GM19452 (cell line): Measurements from ENCODE around the gene SLC10A7.
A peak's percentile ranks its signal among the peaks of the same experiment; 100 is the strongest.

Experiments used
- ATAC-seq: cut with Tn5 transposase; IDR thresholded peaks from one replicate; pipeline ENCODE4 v1.9.1; 2021; ENCODE audit not compliant: unreplicated experiment

The SLC10A7 gene

DNA sequence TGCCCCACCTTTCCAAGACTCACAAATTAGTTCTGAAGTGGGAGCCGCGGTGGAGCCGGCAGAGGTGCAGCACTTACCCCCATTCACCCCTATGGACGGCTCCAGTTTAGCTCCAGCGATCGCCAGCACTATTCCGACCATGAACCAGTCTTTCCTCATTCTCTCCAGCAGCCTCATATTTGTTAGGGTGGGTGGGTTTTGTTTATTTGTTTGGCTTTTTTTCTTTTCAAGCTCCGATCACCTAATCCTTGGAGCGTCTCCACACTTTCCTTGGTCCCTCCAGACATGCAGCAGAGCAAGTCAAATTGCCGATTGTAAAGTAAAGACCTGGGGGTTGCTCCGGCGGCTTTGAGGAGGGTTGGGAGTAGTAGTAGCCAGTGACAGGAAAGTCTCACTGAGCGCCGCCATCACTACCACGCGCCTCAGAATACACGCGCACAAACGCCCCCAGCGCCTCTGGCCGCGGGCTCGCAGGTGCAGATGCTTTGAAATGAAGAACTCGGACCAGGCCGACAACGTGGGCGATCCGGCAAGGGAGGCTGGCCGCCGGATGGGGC is at the start of gene SLC10A7:
Gene SLC10A7 (minus strand): TSS at position 400 of the 557 bp plus-strand sequence. CDS start 223 bp downstream, at position 177.
- peak; percentile 84 for ATAC-seq

DNA sequence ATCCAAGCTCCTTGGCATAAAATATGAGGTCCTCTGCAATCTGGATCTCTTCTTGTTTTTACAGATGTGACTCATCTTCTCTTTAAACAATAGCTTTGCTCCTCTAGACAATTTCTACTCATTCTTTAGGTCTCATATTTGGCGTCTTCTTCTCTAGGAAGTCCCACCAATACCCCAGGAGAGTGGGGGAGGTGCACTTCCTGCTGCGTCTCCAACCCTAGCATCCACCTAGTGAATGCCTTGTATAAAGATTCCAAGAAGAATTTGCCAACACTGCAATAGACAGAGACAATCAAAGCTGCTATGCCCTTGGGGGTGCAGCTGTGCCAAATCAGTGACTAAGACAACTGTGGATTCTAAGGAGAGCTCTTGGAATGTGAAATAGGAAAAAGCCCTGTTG is 45.7 kb upstream of the SLC10A7 start:
- ATAC-seq, result no peak

DNA sequence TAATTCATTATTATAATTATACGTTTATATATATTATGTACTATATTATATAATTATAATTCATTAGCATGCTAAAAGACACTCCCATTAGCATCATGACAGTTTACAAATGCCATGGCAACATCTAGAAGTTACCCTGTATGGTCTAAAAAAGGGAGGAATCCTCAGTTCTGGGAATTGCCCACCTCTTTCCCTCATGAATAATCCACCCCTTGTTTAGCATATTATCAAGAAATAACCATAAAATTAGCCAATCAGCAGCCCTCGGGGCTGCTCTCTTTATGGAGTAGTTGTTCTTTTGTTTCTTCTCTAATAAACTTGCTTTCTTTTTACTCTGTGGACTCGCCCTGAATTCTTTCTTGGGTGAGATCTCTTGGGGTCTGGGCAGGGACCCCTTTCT is 42.8 kb upstream of the SLC10A7 start:
- ATAC-seq, result no peak

GRCh38 chr4:146550161-146550560 is 28.4 kb upstream of the SLC10A7 start:
- ATAC-seq, result no peak

DNA sequence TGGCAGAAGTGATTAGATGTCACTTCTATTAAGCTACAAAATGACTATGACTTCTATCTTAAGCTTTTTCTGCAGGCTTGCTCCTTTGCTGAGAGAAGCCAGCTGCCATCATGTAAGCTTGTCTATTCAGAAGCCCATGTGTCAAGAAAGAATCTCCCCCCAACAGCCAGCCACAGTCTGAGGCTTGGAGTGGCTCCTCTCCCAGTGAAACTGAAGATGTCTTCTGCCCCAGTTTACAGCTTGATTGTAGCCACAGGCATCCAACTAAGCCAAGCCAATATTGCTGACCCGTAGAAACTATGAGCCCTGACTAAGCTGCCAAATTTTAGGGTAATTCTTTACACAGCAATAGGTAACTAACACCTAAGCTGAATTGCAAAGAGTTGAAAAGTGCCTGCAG is 26.7 kb upstream of the SLC10A7 start:
- ATAC-seq, result no peak

GRCh38 chr4:146545102-146545501 is 23.4 kb upstream of the SLC10A7 start:
- peak; percentile 61 for ATAC-seq

- no peak for ATAC-seq
Observed at GRCh38 chr4:146534178-146534577, 12.4 kb upstream of the SLC10A7 start.

GRCh38 chr4:146525754-146526153 is 4.0 kb upstream of the SLC10A7 start:
- ATAC-seq, result no peak

- ATAC-seq, result no peak
Observed at GRCh38 chr4:146524663-146525062, 2.9 kb upstream of the SLC10A7 start.

- ATAC-seq, result peak; percentile 11
Observed at GRCh38 chr4:146522869-146523205, 1.1 kb upstream of the SLC10A7 start.

GRCh38 chr4:146522098-146522868 is 543 bp upstream of the SLC10A7 start:
- ATAC-seq, result peak; percentile 65

DNA sequence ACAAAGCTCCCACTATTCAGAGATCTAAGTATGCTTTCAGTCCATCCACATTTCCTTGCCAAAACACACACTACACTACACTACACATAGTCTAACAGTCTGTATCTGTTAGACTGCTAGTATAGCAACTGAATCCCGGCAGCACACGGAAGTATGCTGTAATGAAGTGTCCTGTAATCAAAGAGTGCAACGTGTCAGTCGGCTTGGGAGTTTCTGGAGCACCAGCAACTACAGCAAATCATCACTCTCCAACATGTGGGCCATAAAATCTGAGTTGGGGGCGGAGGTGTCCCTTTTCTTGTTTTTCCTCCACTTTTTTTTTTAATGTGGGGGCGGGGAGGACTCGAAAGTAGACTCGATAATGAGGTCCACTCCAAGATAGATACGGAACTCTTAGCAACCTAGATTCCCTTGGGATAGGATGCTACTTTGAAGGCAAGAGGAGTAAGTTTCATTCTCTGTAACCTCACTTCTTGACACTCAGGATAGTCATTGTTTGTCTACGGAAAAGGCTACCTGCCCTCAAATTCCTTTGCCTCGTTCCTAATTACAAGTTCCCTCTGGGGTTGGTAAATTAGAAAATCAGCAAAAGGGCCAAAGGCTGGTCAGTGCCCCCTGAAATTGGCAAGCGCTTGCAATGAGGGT is 722 bp downstream of the SLC10A7 start:
- peak; percentile 37 for ATAC-seq

- ATAC-seq, result no peak
Observed at GRCh38 chr4:146514651-146515357, 6.9 kb downstream of the SLC10A7 start.

DNA sequence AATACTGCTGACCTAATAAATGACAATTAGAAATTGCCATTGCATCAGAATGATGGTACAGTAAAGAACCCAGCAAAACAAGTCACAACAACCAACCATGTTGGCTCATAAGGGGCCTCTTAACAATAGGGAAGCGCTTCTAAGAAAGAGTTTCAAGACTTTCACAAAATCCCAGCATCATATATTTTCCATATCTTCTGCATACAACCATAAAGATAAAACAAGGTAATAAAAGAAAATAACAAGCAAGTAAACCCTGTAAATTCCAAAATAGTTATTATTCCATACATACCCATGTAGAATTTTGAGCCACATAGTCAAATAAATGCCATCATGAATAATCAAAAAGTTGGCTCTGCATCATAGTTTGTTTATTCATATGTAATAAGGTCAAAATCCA is 8.2 kb downstream of the SLC10A7 start:
- no peak for ATAC-seq

GRCh38 chr4:146511381-146511780 is 10.4 kb downstream of the SLC10A7 start:
- ATAC-seq, result no peak

- ATAC-seq, result no peak
Observed at GRCh38 chr4:146510942-146511341, 10.8 kb downstream of the SLC10A7 start.

GRCh38 chr4:146508229-146508939 is 13.4 kb downstream of the SLC10A7 start:
- ATAC-seq, result no peak

GRCh38 chr4:146507632-146508031 is 14.1 kb downstream of the SLC10A7 start:
- ATAC-seq, result no peak

DNA sequence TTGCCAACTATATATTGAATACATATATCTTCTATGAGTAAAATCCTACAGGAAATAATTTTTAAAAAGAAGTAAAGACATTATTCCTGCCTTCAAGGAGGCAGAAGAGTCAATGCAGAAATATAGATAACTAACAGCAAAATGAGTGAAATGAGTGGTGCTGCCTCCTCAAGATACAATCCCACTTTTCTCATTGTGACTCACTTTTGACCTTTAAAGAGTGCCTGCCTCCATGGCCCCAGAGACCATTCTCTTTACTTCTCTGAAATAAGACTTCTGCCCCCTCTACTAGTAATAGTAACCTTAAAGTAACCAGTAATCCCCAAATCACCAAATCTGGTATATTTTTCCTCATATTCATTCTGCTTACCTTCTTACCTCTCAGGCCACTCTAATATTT is 15.5 kb downstream of the SLC10A7 start:
- no peak for ATAC-seq

GRCh38 chr4:146500216-146500615 is 21.5 kb downstream of the SLC10A7 start:
- ATAC-seq, result no peak

GRCh38 chr4:146498291-146498690 is 23.4 kb downstream of the SLC10A7 start:
- no peak for ATAC-seq
